NCI-H2107 (cell line): Measurements from ENCODE around the gene LRBA.
A peak's percentile ranks its signal among the peaks of the same experiment; 100 is the strongest.
"Not testable (repeated sequence)": the region's sequence is repeated elsewhere in the genome, so short reads cannot be mapped to it uniquely, and the experiment has no call there.

Source experiments
- DNase-seq: peaks from one replicate; lab custom pipeline; 2025; lab: John Stamatoyannopoulos, UW

Gene LRBA

DNA sequence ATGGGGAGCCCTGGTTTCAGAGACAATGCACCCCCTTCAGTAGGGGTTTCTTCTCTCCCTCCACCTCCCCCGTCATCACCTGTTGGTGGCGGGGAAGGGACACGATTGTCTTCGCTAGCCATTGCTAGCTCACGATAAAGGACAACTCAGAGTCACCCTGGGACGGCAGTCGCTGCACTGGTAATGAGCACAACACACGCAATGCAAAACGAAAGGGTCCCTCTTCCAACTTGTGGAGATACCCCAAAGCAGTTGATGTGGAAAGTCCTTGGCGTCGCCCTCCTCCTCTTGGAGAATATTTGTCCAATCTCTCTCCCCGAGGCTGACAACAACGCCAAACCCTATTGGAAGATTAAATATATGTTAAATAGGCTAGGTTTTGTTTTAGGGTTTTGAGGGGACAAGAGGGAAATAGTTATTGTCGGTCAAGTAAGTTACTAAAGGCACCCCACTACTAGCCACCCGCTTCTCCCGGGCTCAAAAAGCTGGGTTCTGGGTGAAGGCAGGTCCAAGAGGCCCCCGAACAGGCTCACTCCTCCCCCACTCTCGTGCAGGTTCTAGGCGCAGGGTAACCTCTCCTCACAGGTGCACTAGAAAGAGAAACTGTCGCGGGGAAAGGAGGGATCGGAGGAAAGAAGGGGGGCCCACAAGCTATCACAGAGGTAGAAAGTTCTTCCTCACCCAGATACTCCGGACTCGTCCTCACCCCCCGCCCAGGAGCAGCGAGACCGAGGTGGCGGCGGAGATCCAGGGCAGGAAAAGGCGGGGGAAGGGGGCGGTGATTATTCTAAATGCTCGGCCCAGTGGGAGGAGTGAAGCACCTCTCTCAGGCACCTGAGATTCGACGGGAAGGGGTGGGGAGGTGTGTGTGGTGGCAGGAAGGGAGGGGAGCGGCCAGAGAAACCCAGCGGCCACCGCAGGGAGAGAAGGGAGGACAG, at the start of gene LRBA:
LRBA (minus strand) TSS at position 764 of the 938 bp plus-strand sequence; CDS start at position 122, 642 bp downstream.
- no peak for DNase-seq

DNA sequence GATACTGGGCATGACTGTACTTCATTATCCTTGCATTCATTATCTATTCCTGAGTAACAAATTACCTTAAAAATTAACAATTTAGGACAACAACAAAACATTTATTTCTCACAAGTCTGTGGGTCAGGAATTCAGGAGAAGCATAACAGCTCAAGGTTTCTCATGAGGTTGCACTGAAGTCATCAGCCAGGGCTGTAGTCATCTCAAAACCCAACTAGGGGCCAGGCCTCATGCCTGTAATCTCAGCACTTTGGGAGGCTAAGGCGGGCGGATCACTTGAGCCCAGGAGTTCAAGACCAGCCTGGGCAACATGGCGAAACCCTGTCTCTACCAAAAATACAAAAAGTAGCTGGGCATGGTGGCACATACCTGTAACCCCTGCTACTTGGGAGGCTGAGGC, 48.1 kb upstream of the LRBA start:
- DNase-seq = not testable (repeated sequence)

GRCh38 chr4:151055539-151055938, 40.5 kb upstream of the LRBA start:
- DNase-seq = no peak

DNA sequence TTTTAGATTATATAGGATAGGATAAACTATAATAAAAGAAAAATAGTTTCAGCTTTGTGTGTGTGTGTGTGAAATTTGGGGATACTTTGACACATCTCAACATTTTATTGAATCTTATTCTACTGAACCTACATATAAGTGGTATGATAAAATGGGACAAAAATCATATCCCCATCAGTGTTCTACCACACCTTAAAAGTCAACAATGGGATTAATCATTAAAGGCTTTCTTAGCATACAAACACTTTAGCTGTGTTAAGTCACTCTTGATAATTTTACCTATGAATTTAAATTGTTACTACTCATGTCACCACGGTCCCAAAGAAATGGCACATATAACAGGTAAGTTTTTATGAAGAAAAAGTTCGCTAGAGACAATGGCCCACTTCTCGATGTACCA, 37.7 kb upstream of the LRBA start:
- no peak for DNase-seq

DNA sequence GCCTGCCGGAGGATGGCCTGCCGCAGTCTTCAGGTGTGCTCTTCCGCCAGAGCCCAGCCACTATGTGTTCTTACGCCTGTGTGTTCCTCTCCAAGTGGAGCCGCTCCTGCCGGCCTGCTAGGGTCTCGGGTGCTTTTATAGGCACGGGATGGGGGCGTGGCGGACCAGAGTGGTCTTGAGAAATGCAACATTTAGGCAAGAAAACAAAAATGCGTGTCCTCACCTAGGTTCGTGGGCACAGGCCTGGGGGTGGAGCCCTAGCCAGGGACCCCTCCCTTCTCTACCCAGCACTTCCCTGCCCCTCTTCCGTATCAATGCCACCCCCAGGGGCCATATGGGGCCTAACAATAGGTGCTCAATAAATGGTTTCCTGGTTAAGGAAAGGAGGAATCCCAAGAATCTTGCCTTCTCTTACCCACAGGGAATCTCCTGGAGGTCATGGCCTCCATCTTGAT, 34.4 kb upstream of the LRBA start:
- DNase-seq = no peak

GRCh38 chr4:151048913-151049312, 33.8 kb upstream of the LRBA start:
- no peak for DNase-seq

GRCh38 chr4:151046609-151047008, 31.5 kb upstream of the LRBA start:
- no peak for DNase-seq

GRCh38 chr4:151045907-151046306, 30.8 kb upstream of the LRBA start:
- no peak for DNase-seq

- no peak for DNase-seq
Observed at GRCh38 chr4:151043803-151044515, 28.9 kb upstream of the LRBA start.

GRCh38 chr4:151039733-151040132, 24.6 kb upstream of the LRBA start:
- DNase-seq = no peak

- DNase-seq = no peak
Observed at GRCh38 chr4:151038452-151039157, 23.5 kb upstream of the LRBA start.

DNA sequence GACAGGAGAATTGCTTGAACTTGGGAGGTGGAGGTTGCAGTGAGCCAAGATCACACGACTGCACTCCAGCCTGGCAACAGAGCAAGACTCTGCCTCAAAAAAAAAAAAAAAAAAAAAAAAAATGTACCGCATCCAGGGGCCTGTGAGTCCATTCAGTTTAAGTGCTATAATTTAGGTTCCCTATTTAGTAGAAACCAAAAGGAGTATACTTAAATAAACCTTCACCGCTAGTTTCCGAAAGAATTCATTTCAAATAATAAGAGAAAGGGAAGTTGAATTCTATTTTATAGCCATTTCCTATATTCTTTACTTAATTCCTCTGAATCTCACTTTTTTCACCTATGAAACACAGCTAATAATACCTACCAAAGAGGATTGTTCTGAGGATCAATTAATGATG, 20.8 kb upstream of the LRBA start:
- no peak for DNase-seq

DNA sequence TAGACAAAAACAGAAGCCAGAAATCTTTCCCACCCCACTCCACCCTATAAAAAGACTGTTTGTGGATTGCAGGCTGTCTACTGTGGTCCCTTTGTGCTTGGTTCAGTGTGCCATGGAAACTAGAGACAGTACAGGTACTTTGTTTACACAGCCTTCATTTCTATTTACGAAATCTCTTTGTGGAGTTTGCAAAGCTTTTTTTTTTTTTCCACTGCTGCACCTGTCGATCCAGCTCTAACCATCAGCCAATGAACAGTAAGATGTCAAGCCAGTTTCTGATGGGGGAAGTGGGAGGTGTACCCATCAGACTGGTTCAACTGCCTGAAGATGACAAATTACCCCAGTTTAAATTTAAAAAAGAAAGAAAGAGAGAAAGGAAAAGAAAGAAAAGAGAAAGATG, 20.2 kb upstream of the LRBA start:
- peak; percentile 6 for DNase-seq

DNA sequence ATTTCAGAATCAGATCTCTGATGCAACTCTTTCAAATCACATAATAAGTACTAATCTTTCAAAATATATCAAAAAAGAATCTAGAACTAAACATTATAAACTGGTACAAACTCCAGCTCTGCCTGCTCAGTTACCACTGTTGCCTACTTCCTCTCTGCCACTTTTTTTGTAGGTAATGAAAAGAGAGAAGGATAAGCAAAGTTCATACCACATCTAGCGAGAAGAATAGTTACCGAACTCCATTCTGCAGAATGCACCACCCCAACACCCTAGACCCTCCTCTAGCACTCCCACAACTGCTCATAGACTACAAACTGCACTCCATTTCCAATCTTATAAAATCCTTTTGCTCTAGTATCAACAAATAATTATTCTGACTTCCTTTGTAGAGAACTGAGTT, 19.7 kb upstream of the LRBA start:
- no peak for DNase-seq

GRCh38 chr4:151031831-151032605, 16.9 kb upstream of the LRBA start:
- no peak for DNase-seq

GRCh38 chr4:151029537-151029936, 14.5 kb upstream of the LRBA start:
- DNase-seq = no peak

DNA sequence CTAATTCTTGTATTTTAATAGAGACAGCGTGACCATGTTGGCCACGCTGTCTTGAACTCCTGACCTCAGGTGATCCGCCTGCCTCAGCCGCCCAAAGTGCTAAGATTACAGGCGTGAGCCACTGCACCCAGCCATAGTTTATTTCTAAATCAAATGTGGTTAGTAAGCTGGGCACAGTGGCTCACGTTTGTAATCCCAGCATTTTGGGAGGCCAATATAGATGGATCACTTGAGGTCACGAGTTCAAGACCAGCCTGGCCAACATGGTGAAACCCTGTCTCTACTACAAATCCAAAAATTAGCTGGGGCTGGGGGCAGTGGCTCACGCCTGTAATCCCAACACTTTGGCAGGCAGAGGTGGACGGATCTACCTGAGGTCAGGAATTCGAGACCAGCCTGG, 13.9 kb upstream of the LRBA start:
- DNase-seq = not testable (repeated sequence)

GRCh38 chr4:151025759-151026158, 10.7 kb upstream of the LRBA start:
- no peak for DNase-seq

GRCh38 chr4:151022586-151022985, 7.5 kb upstream of the LRBA start:
- no peak for DNase-seq

- DNase-seq = no peak
Observed at GRCh38 chr4:151021637-151022334, 6.7 kb upstream of the LRBA start.
